ENCODE results near the gene OR5K4.

DNA sequence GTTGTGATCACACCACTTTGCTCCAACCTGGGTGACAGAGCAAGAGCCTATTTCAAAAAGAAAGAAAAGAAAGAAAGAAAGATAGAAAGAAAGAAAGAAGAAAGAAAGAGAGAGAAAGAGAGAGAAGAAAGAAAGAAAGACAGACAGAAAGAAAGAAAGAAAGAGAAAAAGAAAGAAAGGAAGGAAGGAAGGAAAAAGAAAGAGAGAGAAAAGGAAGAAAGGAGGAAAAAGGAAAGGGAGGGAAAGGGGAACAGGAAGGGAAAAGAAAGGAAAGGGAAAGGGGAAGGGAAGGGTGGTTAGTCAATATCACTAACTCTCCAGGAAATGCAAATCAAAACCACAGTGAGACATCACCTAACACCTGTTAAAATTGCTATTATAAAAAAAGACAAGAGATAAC lies 18.2 kb downstream of the OR5K4 start:
- TF ChIP-seq YY1 (IDR thresholded peaks at IDR 0.05; ENCODE audit: low read depth, low read length) = no peak
- no peak for TF ChIP-seq POLR2A (IDR thresholded peaks at IDR 0.05; ENCODE audit: control extremely low read depth in 1 of 2, low read depth in 2 of 2, low read length in 2 of 2)
- TF ChIP-seq, protein P1, sequence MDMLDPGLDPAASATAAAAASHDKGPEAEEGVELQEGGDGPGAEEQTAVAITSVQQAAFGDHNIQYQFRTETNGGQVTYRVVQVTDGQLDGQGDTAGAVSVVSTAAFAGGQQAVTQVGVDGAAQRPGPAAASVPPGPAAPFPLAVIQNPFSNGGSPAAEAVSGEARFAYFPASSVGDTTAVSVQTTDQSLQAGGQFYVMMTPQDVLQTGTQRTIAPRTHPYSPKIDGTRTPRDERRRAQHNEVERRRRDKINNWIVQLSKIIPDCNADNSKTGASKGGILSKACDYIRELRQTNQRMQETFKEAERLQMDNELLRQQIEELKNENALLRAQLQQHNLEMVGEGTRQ (IDR thresholded peaks at IDR 0.05; ENCODE audit: low read length) = no peak
- no peak for TF ChIP-seq CREB1 (IDR thresholded peaks at IDR 0.05)
- TF ChIP-seq, protein P2, sequence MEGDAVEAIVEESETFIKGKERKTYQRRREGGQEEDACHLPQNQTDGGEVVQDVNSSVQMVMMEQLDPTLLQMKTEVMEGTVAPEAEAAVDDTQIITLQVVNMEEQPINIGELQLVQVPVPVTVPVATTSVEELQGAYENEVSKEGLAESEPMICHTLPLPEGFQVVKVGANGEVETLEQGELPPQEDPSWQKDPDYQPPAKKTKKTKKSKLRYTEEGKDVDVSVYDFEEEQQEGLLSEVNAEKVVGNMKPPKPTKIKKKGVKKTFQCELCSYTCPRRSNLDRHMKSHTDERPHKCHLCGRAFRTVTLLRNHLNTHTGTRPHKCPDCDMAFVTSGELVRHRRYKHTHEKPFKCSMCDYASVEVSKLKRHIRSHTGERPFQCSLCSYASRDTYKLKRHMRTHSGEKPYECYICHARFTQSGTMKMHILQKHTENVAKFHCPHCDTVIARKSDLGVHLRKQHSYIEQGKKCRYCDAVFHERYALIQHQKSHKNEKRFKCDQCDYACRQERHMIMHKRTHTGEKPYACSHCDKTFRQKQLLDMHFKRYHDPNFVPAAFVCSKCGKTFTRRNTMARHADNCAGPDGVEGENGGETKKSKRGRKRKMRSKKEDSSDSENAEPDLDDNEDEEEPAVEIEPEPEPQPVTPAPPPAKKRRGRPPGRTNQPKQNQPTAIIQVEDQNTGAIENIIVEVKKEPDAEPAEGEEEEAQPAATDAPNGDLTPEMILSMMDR (IDR thresholded peaks at IDR 0.05; ENCODE audit: control extremely low read depth in 1 of 3, insufficient read depth in 1 of 3, low read depth in 1 of 3, low read length in 3 of 3) = no peak
- no peak for TF ChIP-seq POLR2AphosphoS5 (IDR thresholded peaks at IDR 0.05; ENCODE audit: low read depth, low read length)

All from H1 (cell line).